OCI-LY7 (cell line): ENCODE results near the gene RASAL1. TPM values are rescaled to one million over a fixed set of nuclear protein-coding genes. Genes with fewer than 3 reads are reported as not detected.
"Not testable (repeated sequence)": the region's sequence is repeated elsewhere in the genome, so short reads cannot be mapped to it uniquely, and the experiment has no call there.

Source experiments
- BruUV-seq: library from RNA; stranded (reverse); fragments of 400-500 nt; replicated peaks from 2 replicates; lab custom pipeline; 2021; lab: Mats Ljungman, UMichigan
- CTCF ChIA-PET: fragments of 300-600 bp; sonication (Branson Sonifier 250); formaldehyde crosslinking; loops from one replicate; lab custom pipeline; 2022; ENCODE audit warnings: antibody characterized with exemption; ENCODE audit not compliant: unreplicated experiment; lab: Charles Lee
- POLR2A ChIA-PET: fragments of 300-600 bp; sonication (Branson Sonifier 250); formaldehyde crosslinking; loops from one replicate; lab custom pipeline; 2022; ENCODE audit warnings: antibody characterized with exemption; lab: Charles Lee
- DNase-seq: peaks from one replicate; pipeline ENCODE4 v3.0.0-alpha.2; 2015; ENCODE audit warnings: low spot score
- H2AFZ ChIP-seq: fragments of 200-600 bp; sonication (generic), shearing (Covaris generic); 2 replicates; pipeline ENCODE4 v1.6.1; 2014; ENCODE audit warnings: mild to moderate bottlenecking, antibody characterized with exemption, low read length, moderate library complexity
- H3K27ac ChIP-seq: fragments of 200-600 bp; sonication (generic); 2 replicates; pipeline ENCODE4 v1.5.1; 2014; ENCODE audit warnings: mixed run types, low read depth, mild to moderate bottlenecking, moderate library complexity, low read length, inconsistent platforms; ENCODE audit not compliant: poor library complexity, severe bottlenecking
- H3K36me3 ChIP-seq: fragments of 200-600 bp; sonication (generic); 2 replicates; pipeline ENCODE4 v1.6.1; 2014; ENCODE audit warnings: mild to moderate bottlenecking, antibody characterized with exemption, low read length, moderate library complexity, mixed read lengths; ENCODE audit not compliant: insufficient read depth
- H3K4me1 ChIP-seq: fragments of 200-600 bp; sonication (generic); 2 replicates; pipeline ENCODE4 v1.5.1; 2014; ENCODE audit warnings: mild to moderate bottlenecking, low read length; ENCODE audit not compliant: insufficient read depth, poor library complexity, severe bottlenecking
- H3K4me2 ChIP-seq: fragments of 200-600 bp; sonication (generic); 2 replicates; pipeline ENCODE4 v1.6.1; 2014; ENCODE audit warnings: mild to moderate bottlenecking, low read length
- H3K4me3 ChIP-seq: fragments of 200-600 bp; sonication (generic); 2 replicates; pipeline ENCODE4 v1.5.1; 2014; ENCODE audit warnings: mild to moderate bottlenecking, low read depth, low read length; ENCODE audit not compliant: poor library complexity, severe bottlenecking
- H3K79me2 ChIP-seq: fragments of 200-600 bp; sonication (generic); 2 replicates; pipeline ENCODE4 v1.6.1; 2016; ENCODE audit warnings: low read depth, mild to moderate bottlenecking, low read length, moderate library complexity, mixed read lengths; ENCODE audit not compliant: insufficient read depth
- H3K9me2 ChIP-seq: fragments of 200-600 bp; sonication (generic); 2 replicates; pipeline ENCODE4 v1.6.1; 2016; ENCODE audit warnings: mild to moderate bottlenecking, low read length, mixed read lengths; ENCODE audit not compliant: insufficient read depth
- H3K9me3 ChIP-seq: fragments of 200-600 bp; sonication (generic); 2 replicates; pipeline ENCODE4 v1.6.1; 2014; ENCODE audit warnings: mild to moderate bottlenecking, mixed run types, low read length, mixed read lengths
- H4K20me1 ChIP-seq: fragments of 200-600 bp; sonication (generic); 2 replicates; pipeline ENCODE4 v1.6.1; 2014; ENCODE audit warnings: mild to moderate bottlenecking, antibody characterized with exemption, low read length, moderate library complexity, mixed read lengths; ENCODE audit not compliant: insufficient read depth
- EZH2phosphoT487 ChIP-seq: fragments of 200-600 bp; sonication (generic); IDR thresholded peaks from 2 replicates; pipeline ENCODE4 v1.6.1; 2018; ENCODE audit warnings: low read depth, borderline replicate concordance, mild to moderate bottlenecking, mixed run types, antibody characterized with exemption, low read length, moderate library complexity, mixed read lengths
- intact Hi-C: fragments of 100-400 bp; cut with micrococcal nuclease; formaldehyde crosslinking; loops from one replicate; pipeline ENCODE4 v1.10.0; 2022; ENCODE audit not compliant: unreplicated experiment
- total RNA-seq, 2 experiments: library from RNA; depleted of rRNA in 1 of 2; stranded (reverse); fragments of >200 nt in 1 of 2; shearing (Covaris generic) in 1 of 2; gene quantifications; 2 replicates each; pipeline ENCODE4 v1.2.3, GENCODE V29; 2014 to 2022
- TF ChIP-seq, protein P1 (sequence below): fragments of 200-600 bp; sonication (generic); conservative IDR thresholded peaks from 2 replicates; pipeline ENCODE4 v1.5.1; 2014; ENCODE audit warnings: mild to moderate bottlenecking, antibody characterized with exemption, low read length, moderate library complexity, mixed read lengths

Gene RASAL1
- total RNA-seq, 2 experiments from 2014 or later = 74.4 to 89.1 TPM

GRCh38 chr12:113119980-113120669 lies 15.4 kb downstream of the RASAL1 start:
- POLR2A ChIA-PET = interaction anchor here (0.6 to 2.1 kb wide), 8 partner anchors 9 to 177 kb away, joined by 4 to 10 read pairs (median 6); partner anchors contain the start of gene RASAL1
- Histone ChIP-seq H2AFZ (no peak overlapping the region), H3K9me3 (peaks cover 18% of the 10 kb centered on the region), H4K20me1 (no peaks in the 10 kb centered on the region), H3K9me2 (no peaks in the 10 kb centered on the region), H3K4me1 (peaks cover 57% of the 10 kb centered on the region), H3K36me3 (peaks cover 93% of the 10 kb centered on the region), H3K4me3 (no peak overlapping the region), H3K27ac (peak overlapping the region; percentile 82), H3K4me2 (peak overlapping the region; percentile 53), H3K79me2 (peaks cover 6% of the 10 kb centered on the region; the same call in 1 of the 2 replicates)
- BruUV-seq = no TSS peak
- DNase-seq = no peak
- intact Hi-C loops = loop anchor here (10.0 kb wide), 1 partner anchor 215 kb away; the partner anchor contains the start of gene OAS1
- CTCF ChIA-PET = interaction anchor here (0.7 to 1.1 kb wide), 2 partner anchors 14 to 54 kb away, joined by 3 to 6 read pairs; no protein-coding TSS in a partner anchor
- TF ChIP-seq, protein P1, sequence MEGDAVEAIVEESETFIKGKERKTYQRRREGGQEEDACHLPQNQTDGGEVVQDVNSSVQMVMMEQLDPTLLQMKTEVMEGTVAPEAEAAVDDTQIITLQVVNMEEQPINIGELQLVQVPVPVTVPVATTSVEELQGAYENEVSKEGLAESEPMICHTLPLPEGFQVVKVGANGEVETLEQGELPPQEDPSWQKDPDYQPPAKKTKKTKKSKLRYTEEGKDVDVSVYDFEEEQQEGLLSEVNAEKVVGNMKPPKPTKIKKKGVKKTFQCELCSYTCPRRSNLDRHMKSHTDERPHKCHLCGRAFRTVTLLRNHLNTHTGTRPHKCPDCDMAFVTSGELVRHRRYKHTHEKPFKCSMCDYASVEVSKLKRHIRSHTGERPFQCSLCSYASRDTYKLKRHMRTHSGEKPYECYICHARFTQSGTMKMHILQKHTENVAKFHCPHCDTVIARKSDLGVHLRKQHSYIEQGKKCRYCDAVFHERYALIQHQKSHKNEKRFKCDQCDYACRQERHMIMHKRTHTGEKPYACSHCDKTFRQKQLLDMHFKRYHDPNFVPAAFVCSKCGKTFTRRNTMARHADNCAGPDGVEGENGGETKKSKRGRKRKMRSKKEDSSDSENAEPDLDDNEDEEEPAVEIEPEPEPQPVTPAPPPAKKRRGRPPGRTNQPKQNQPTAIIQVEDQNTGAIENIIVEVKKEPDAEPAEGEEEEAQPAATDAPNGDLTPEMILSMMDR = no peak
- no peak for TF ChIP-seq EZH2phosphoT487

GRCh38 chr12:113118142-113118541 lies 17.4 kb downstream of the RASAL1 start:
- peak overlapping the region; percentile 37 for H3K27ac ChIP-seq
- H3K4me1 ChIP-seq = peaks cover 57% of the 10 kb centered on the region
- no TSS peak for BruUV-seq
- TF ChIP-seq, protein P1 = no peak
- TF ChIP-seq EZH2phosphoT487 = no peak
- DNase-seq = no peak
- H3K4me3 ChIP-seq = no peak overlapping the region
- POLR2A ChIA-PET = no interaction called here
- CTCF ChIA-PET = interaction anchor here (0.6 kb wide), 1 partner anchor 10 kb away, joined by 4 read pairs; no protein-coding TSS in a partner anchor
- H3K9me2 ChIP-seq = no peaks in the 10 kb centered on the region
- H4K20me1 ChIP-seq = no peaks in the 10 kb centered on the region
- no peaks in the 10 kb centered on the region; the same call in 1 of the 2 replicates for H3K79me2 ChIP-seq
- no peak overlapping the region for H3K4me2 ChIP-seq
- peaks cover 93% of the 10 kb centered on the region for H3K36me3 ChIP-seq
- intact Hi-C loops = no loop called here
- H3K9me3 ChIP-seq = peaks cover 9% of the 10 kb centered on the region
- H2AFZ ChIP-seq = no peak overlapping the region

DNA sequence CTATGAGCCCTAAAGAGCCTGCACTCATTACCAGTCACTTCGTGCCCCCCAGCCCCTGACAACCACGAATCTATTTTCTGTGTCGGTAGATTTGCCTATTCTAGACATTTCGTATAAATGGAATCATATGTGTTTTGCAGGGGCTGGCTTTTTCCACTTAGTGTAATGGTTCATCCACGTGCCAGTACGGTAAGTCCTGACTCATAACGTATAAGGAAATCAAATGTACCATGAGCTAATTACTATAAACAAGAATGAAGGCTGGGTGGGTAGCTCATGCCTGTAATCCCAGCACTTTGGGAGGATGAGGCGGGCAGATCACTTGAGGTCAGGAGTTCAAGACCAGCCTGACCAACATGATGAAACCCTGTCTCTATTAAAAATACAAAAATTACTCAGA lies 17.9 kb downstream of the RASAL1 start:
- Histone ChIP-seq H3K4me1 (peaks cover 52% of the 10 kb centered on the region), H3K36me3 (peaks cover 92% of the 10 kb centered on the region), H3K27ac (peak overlapping the region; percentile 37)
- BruUV-seq, intact Hi-C loops, H3K4me3 ChIP-seq, H3K9me2 ChIP-seq, DNase-seq, H3K9me3 ChIP-seq, H3K79me2 ChIP-seq, H3K4me2 ChIP-seq, H2AFZ ChIP-seq, H4K20me1 ChIP-seq, POLR2A ChIA-PET: not testable (repeated sequence)
- CTCF ChIA-PET = interaction anchor here (0.6 kb wide), 1 partner anchor 10 kb away, joined by 4 read pairs; no protein-coding TSS in a partner anchor
